GM23248 (cell line): ENCODE results near the gene IFFO2. TPM values are rescaled to one million over a fixed set of nuclear protein-coding genes. Genes with fewer than 3 reads are reported as not detected.

Experiments
- DNase-seq: peaks from one replicate; pipeline ENCODE4 v3.0.0-alpha.2; 2015
- H2AFZ ChIP-seq: fragments of 200-600 bp; sonication (generic); 2 replicates; pipeline ENCODE4 v1.6.1; 2016; ENCODE audit warnings: antibody characterized with exemption
- H3F3A ChIP-seq: fragments of 200-600 bp; sonication (generic); 2 replicates; pipeline ENCODE4 v1.6.1; 2016; ENCODE audit warnings: mild to moderate bottlenecking, antibody characterized with exemption, mixed run types; ENCODE audit not compliant: insufficient read depth
- H3K27ac ChIP-seq: fragments of 200-600 bp; sonication (generic); 2 replicates; pipeline ENCODE4 v1.5.1; 2016; ENCODE audit warnings: mild to moderate bottlenecking
- H3K27me3 ChIP-seq: fragments of 200-600 bp; sonication (generic); replicated peaks from 2 replicates; pipeline ENCODE4 v1.6.1; 2016; ENCODE audit warnings: mild to moderate bottlenecking; ENCODE audit not compliant: insufficient read depth
- H3K36me3 ChIP-seq: fragments of 200-600 bp; sonication (generic); 2 replicates; pipeline ENCODE4 v1.6.1; 2016; ENCODE audit warnings: low read depth, mild to moderate bottlenecking
- H3K4me1 ChIP-seq: fragments of 200-600 bp; sonication (generic); 2 replicates; pipeline ENCODE4 v1.6.1; 2016; ENCODE audit warnings: mild to moderate bottlenecking; ENCODE audit not compliant: insufficient read depth
- H3K4me2 ChIP-seq: fragments of 200-600 bp; sonication (generic); one replicate; pipeline ENCODE4 v1.6.1; 2016; ENCODE audit warnings: mild to moderate bottlenecking; ENCODE audit not compliant: unreplicated experiment
- H3K4me3 ChIP-seq: fragments of 200-600 bp; sonication (generic); 2 replicates; pipeline ENCODE4 v1.5.1; 2016; ENCODE audit warnings: mild to moderate bottlenecking
- H3K79me2 ChIP-seq: fragments of 200-600 bp; sonication (generic); 2 replicates; pipeline ENCODE4 v1.6.1; 2016; ENCODE audit warnings: mild to moderate bottlenecking; ENCODE audit not compliant: insufficient read depth
- H3K9ac ChIP-seq: fragments of 200-600 bp; sonication (generic); 2 replicates; pipeline ENCODE4 v1.6.1; 2016; ENCODE audit warnings: mild to moderate bottlenecking
- H3K9me2 ChIP-seq: fragments of 200-600 bp; sonication (generic); 2 replicates; pipeline ENCODE4 v1.6.1; 2016; ENCODE audit warnings: mixed run types, mild to moderate bottlenecking, moderate library complexity; ENCODE audit not compliant: insufficient read depth
- H3K9me3 ChIP-seq: fragments of 200-600 bp; sonication (generic); one replicate; pipeline ENCODE4 v1.6.1; 2017; ENCODE audit warnings: low read depth
- H4K20me1 ChIP-seq: fragments of 200-600 bp; sonication (generic); 2 replicates; pipeline ENCODE4 v1.6.0; 2016; ENCODE audit not compliant: insufficient read depth
- EZH2 ChIP-seq: fragments of 200-600 bp; sonication (generic); IDR thresholded peaks from 2 replicates; pipeline ENCODE4 v1.6.1; 2018; ENCODE audit warnings: antibody characterized with exemption, mild to moderate bottlenecking; ENCODE audit not compliant: insufficient read depth, poor library complexity, severe bottlenecking
- EZH2phosphoT487 ChIP-seq: fragments of 200-600 bp; sonication (generic); IDR thresholded peaks from 2 replicates; pipeline ENCODE4 v1.6.1; 2018; ENCODE audit warnings: antibody characterized with exemption, moderate library complexity, mild to moderate bottlenecking, low read depth; ENCODE audit not compliant: insufficient read depth
- WGBS, 2 experiments: methylation state at CpG; one replicate each; pipeline ENCODE4 v1.1.6; 2015 to 2017; ENCODE audit warnings: low lambda C conversion rate in 2 of 2, low coverage in 1 of 2; ENCODE audit errors: missing lambda C conversion rate in 2 of 2; 5-methylcytosine and 5-hydroxymethylcytosine counted together
- in situ Hi-C: fragments of 300-500 bp; cut with MboI; formaldehyde crosslinking; loops from 2 replicates; pipeline ENCODE4 v1.15.0; 2020
- polyA plus RNA-seq: library from polyadenylated mRNA; unstranded; fragments of >200 nt; fragmentation: Nextera tagmentation; extraction: Ambion mirVana; gene quantifications from 2 replicates; pipeline ENCODE4 v1.2.1, GENCODE V29; 2016
- total RNA-seq: library from RNA; depleted of rRNA; stranded (reverse); fragments of >200 nt; shearing (Covaris generic); gene quantifications from 2 replicates; pipeline ENCODE4 v1.2.3, GENCODE V29; 2014

The IFFO2 gene
- total and polyA plus RNA-seq, 2 experiments from 2014 or later, result 0.60 to 12.8 TPM

- in situ Hi-C loops, result loop anchor here (10.0 kb wide), 1 partner anchor 174 kb away; no protein-coding TSS in a partner anchor
Measured at GRCh38 chr1:18900303-18900841, 56.1 kb downstream of the IFFO2 start.

GRCh38 chr1:18899363-18900049, 57.0 kb downstream of the IFFO2 start:
- peaks cover 10% of the 10 kb centered on the region for H3K4me1 ChIP-seq
- no peaks in the 10 kb centered on the region for H3K9me3 ChIP-seq
- TF ChIP-seq EZH2 (no peak), EZH2phosphoT487 (no peak)
- in situ Hi-C loops, result loop anchor here (10.0 kb wide), 1 partner anchor 175 kb away; no protein-coding TSS in a partner anchor
- H3K4me3 ChIP-seq, result no peak overlapping the region
- no peaks in the 10 kb centered on the region for H3K9me2 ChIP-seq
- H3K4me2 ChIP-seq, result no peak overlapping the region
- DNase-seq, result no peak
- H3F3A ChIP-seq, result peaks cover 15% of the 10 kb centered on the region
- no peaks in the 10 kb centered on the region for H3K79me2 ChIP-seq
- no peaks in the 10 kb centered on the region for H3K36me3 ChIP-seq
- H3K27me3 ChIP-seq, result no peaks in the 10 kb centered on the region
- no peak overlapping the region for H3K9ac ChIP-seq
- H2AFZ ChIP-seq, result no peak overlapping the region
- WGBS, 2 experiments, result 77 to 81% methylated on average over 4 of the region's 4 CpGs
- H3K27ac ChIP-seq, result no peak overlapping the region
- no peaks in the 10 kb centered on the region for H4K20me1 ChIP-seq

More at GRCh38 chr1:18900303-18900841, 56.1 kb downstream of the IFFO2 start:
- H2AFZ ChIP-seq, result no peak overlapping the region
- H3K36me3 ChIP-seq, result no peaks in the 10 kb centered on the region
- 89 to 90% methylated on average over 10 of the region's 10 CpGs for WGBS, 2 experiments
- H3K4me3 ChIP-seq, result no peak overlapping the region
- peaks cover 15% of the 10 kb centered on the region for H3F3A ChIP-seq
- H3K9me2 ChIP-seq, result no peaks in the 10 kb centered on the region
- H3K27me3 ChIP-seq, result no peaks in the 10 kb centered on the region
- no peaks in the 10 kb centered on the region for H3K79me2 ChIP-seq
- H4K20me1 ChIP-seq, result no peaks in the 10 kb centered on the region
- no peaks in the 10 kb centered on the region for H3K9me3 ChIP-seq
- H3K27ac ChIP-seq, result no peak overlapping the region
- no peak overlapping the region for H3K9ac ChIP-seq
- H3K4me2 ChIP-seq, result no peak overlapping the region
- DNase-seq, result no peak
- peaks cover 10% of the 10 kb centered on the region for H3K4me1 ChIP-seq
- no peak for TF ChIP-seq EZH2phosphoT487
- TF ChIP-seq EZH2, result no peak

GRCh38 chr1:18898567-18898966, 57.9 kb downstream of the IFFO2 start:
- H3K36me3 ChIP-seq, result no peaks in the 10 kb centered on the region
- DNase-seq, result no peak
- no peak overlapping the region for H3K4me2 ChIP-seq
- H3K9ac ChIP-seq, result no peak overlapping the region
- in situ Hi-C loops, result no loop called here
- no peak overlapping the region for H3K27ac ChIP-seq
- WGBS, 2 experiments, result 94 to 98% methylated on average over 8 of the region's 8 CpGs
- TF ChIP-seq EZH2 (no peak), EZH2phosphoT487 (no peak)
- no peaks in the 10 kb centered on the region for H3K9me2 ChIP-seq
- no peaks in the 10 kb centered on the region for H4K20me1 ChIP-seq
- no peaks in the 10 kb centered on the region for H3K27me3 ChIP-seq
- H2AFZ ChIP-seq, result no peak overlapping the region
- peaks cover 9% of the 10 kb centered on the region for H3K4me1 ChIP-seq
- H3F3A ChIP-seq, result peaks cover 7% of the 10 kb centered on the region
- no peak overlapping the region for H3K4me3 ChIP-seq
- no peaks in the 10 kb centered on the region for H3K79me2 ChIP-seq
- H3K9me3 ChIP-seq, result no peaks in the 10 kb centered on the region

GRCh38 chr1:18895317-18895716, 61.2 kb downstream of the IFFO2 start:
- in situ Hi-C loops, result no loop called here

More at GRCh38 chr1:18895317-18895716, 61.2 kb downstream of the IFFO2 start:
- TF ChIP-seq EZH2, result no peak
- no peak for TF ChIP-seq EZH2phosphoT487
- Histone ChIP-seq H3K9me3 (no peaks in the 10 kb centered on the region), H4K20me1 (no peaks in the 10 kb centered on the region), H2AFZ (no peak overlapping the region), H3K4me2 (no peak overlapping the region), H3K9ac (no peak overlapping the region), H3K27me3 (no peaks in the 10 kb centered on the region), H3K4me3 (no peak overlapping the region), H3K27ac (no peak overlapping the region), H3K4me1 (0 out of 2 replicates have a peak, but pooled peaks cover 10% of the 10 kb centered on the region), H3F3A (no peaks in the 10 kb centered on the region), H3K79me2 (no peaks in the 10 kb centered on the region), H3K36me3 (no peaks in the 10 kb centered on the region), H3K9me2 (no peaks in the 10 kb centered on the region)
- 95 to 97% methylated on average over 6 of the region's 6 CpGs for WGBS, 2 experiments
- DNase-seq, result no peak
